KMS-11 (cell line): Measurements from ENCODE around the gene GPC1.

Experiments
- H2AFZ ChIP-seq: fragments of 200-600 bp; sonication (generic); 2 replicates; pipeline ENCODE4 v1.6.1; 2016; ENCODE audit warnings: antibody characterized with exemption, mixed run types, low read depth
- H3K27ac ChIP-seq: fragments of 200-600 bp; sonication (generic); 2 replicates; pipeline ENCODE4 v1.6.1; 2016; ENCODE audit warnings: mild to moderate bottlenecking, mixed run types
- H3K27me3 ChIP-seq: fragments of 200-600 bp; sonication (generic); 2 replicates; pipeline ENCODE4 v1.6.1; 2017; ENCODE audit warnings: mild to moderate bottlenecking, low read depth, mixed run types, moderate library complexity; ENCODE audit not compliant: insufficient read depth
- H3K36me3 ChIP-seq: fragments of 200-600 bp; sonication (generic); 2 replicates; pipeline ENCODE4 v1.6.1; 2017; ENCODE audit warnings: mild to moderate bottlenecking, mixed run types; ENCODE audit not compliant: insufficient read depth
- H3K4me1 ChIP-seq: fragments of 200-600 bp; sonication (generic); 2 replicates; pipeline ENCODE4 v1.6.1; 2016; ENCODE audit warnings: mild to moderate bottlenecking, low read depth, mixed run types; ENCODE audit not compliant: poor library complexity, severe bottlenecking
- H3K4me2 ChIP-seq: fragments of 200-600 bp; sonication (generic); 2 replicates; pipeline ENCODE4 v1.7.0; 2016; ENCODE audit warnings: mild to moderate bottlenecking, mixed run types
- H3K4me3 ChIP-seq: fragments of 200-600 bp; sonication (generic); IDR thresholded peaks from 2 replicates; pipeline ENCODE4 v1.6.1; 2017; ENCODE audit warnings: low read depth, low read length, mixed read lengths; ENCODE audit not compliant: insufficient read depth
- H3K79me2 ChIP-seq: fragments of 200-600 bp; sonication (generic); 2 replicates; pipeline ENCODE4 v1.6.1; 2016; ENCODE audit warnings: low read depth, mixed run types; ENCODE audit not compliant: insufficient read depth
- H3K9ac ChIP-seq: fragments of 200-600 bp; sonication (generic); 2 replicates; pipeline ENCODE4 v1.6.1; 2016; ENCODE audit warnings: mild to moderate bottlenecking, mixed run types
- H4K20me1 ChIP-seq: fragments of 200-600 bp; sonication (generic); 2 replicates; pipeline ENCODE4 v1.6.1; 2016; ENCODE audit warnings: mild to moderate bottlenecking, mixed run types; ENCODE audit not compliant: insufficient read depth
- TF ChIP-seq, protein P1 (sequence below): fragments of 200-600 bp; sonication (generic); conservative IDR thresholded peaks from 2 replicates; pipeline ENCODE4 v1.6.1; 2017; ENCODE audit warnings: low read depth, mild to moderate bottlenecking, antibody characterized with exemption, low read length, moderate library complexity, mixed read lengths

Gene GPC1

DNA sequence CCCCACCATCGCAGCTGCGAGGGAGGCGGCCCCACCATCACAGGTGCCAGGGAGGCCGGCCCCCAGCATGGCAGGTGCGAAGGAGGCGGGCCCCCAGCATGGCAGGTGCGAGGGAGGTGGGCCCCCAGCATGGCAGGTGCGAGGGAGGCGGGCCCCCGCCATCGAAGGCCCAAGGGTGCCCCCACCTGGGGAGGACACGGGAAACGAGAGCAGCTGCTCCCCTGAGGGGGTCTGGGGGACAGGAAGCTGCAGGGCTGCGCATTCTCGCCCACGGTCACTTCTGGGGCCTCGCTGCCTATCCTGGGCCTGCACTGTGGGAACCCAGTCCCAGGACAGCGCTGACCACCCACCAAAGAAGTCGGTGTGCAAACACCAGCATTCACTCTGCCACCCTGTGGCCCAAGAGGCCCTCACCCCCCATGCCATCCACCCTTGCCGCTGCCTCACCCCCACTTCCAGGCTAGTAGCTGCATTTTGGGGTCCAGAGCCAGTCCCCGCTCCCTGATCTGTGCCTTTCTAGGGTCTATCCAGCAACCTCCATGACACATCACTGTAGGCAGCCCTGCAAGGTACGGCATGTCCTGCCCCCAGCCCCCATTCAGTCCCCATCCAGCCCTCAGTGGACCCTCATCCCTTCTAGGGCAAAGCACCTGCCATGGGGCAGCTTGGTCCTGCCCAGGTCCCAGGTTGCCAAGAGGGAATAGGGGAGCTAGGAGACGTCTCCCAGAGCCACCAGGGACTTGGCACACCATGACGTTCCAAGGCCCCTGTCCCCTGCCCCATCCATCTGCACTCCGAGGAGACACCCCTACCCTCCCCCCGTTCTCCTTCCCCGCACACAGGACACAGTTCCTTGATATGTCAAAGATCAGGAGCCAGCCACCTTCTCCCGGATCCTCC is 24.0 kb upstream of the GPC1 start:
- Histone ChIP-seq H3K4me2 (no peak overlapping the region), H3K27me3 (peaks cover 33% of the 10 kb centered on the region; the same call in 1 of the 2 replicates), H3K4me3 (no peak overlapping the region), H3K79me2 (no peaks in the 10 kb centered on the region), H3K9ac (no peak overlapping the region), H3K27ac (no peak overlapping the region), H3K36me3 (no peaks in the 10 kb centered on the region), H4K20me1 (no peaks in the 10 kb centered on the region), H2AFZ (no peak overlapping the region), H3K4me1 (no peaks in the 10 kb centered on the region)
- TF ChIP-seq, protein P1, sequence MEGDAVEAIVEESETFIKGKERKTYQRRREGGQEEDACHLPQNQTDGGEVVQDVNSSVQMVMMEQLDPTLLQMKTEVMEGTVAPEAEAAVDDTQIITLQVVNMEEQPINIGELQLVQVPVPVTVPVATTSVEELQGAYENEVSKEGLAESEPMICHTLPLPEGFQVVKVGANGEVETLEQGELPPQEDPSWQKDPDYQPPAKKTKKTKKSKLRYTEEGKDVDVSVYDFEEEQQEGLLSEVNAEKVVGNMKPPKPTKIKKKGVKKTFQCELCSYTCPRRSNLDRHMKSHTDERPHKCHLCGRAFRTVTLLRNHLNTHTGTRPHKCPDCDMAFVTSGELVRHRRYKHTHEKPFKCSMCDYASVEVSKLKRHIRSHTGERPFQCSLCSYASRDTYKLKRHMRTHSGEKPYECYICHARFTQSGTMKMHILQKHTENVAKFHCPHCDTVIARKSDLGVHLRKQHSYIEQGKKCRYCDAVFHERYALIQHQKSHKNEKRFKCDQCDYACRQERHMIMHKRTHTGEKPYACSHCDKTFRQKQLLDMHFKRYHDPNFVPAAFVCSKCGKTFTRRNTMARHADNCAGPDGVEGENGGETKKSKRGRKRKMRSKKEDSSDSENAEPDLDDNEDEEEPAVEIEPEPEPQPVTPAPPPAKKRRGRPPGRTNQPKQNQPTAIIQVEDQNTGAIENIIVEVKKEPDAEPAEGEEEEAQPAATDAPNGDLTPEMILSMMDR, result no peak

GRCh38 chr2:240412211-240412861 is 23.1 kb upstream of the GPC1 start:
- TF ChIP-seq, protein P1, result no peak
- no peak overlapping the region for H3K4me3 ChIP-seq
- H3K27me3 ChIP-seq, result peaks cover 27% of the 10 kb centered on the region; the same call in 1 of the 2 replicates
- H3K27ac ChIP-seq, result no peak overlapping the region
- H3K79me2 ChIP-seq, result no peaks in the 10 kb centered on the region
- H3K36me3 ChIP-seq, result no peaks in the 10 kb centered on the region
- no peaks in the 10 kb centered on the region for H4K20me1 ChIP-seq
- H3K9ac ChIP-seq, result no peak overlapping the region
- H2AFZ ChIP-seq, result no peak overlapping the region
- no peaks in the 10 kb centered on the region for H3K4me1 ChIP-seq
- no peak overlapping the region for H3K4me2 ChIP-seq

- Histone ChIP-seq H4K20me1 (no peaks in the 10 kb centered on the region), H3K9ac (no peak overlapping the region), H2AFZ (no peak overlapping the region), H3K4me3 (no peak overlapping the region), H3K4me1 (no peaks in the 10 kb centered on the region), H3K79me2 (no peaks in the 10 kb centered on the region), H3K27ac (no peak overlapping the region), H3K4me2 (no peak overlapping the region), H3K36me3 (no peaks in the 10 kb centered on the region), H3K27me3 (peaks cover 20% of the 10 kb centered on the region; the same call in 1 of the 2 replicates)
- TF ChIP-seq, protein P1, result no peak
These were observed 22.3 kb upstream of the GPC1 start for GRCh38 chr2:240412975-240413812.

GRCh38 chr2:240413813-240414429 is 21.5 kb upstream of the GPC1 start:
- TF ChIP-seq, protein P1, result no peak
- Histone ChIP-seq H3K4me3 (no peak overlapping the region), H3K27ac (no peak overlapping the region), H2AFZ (no peak overlapping the region), H3K79me2 (no peaks in the 10 kb centered on the region), H3K4me1 (no peaks in the 10 kb centered on the region), H3K36me3 (no peaks in the 10 kb centered on the region), H4K20me1 (no peaks in the 10 kb centered on the region), H3K4me2 (no peak overlapping the region), H3K9ac (no peak overlapping the region), H3K27me3 (peaks cover 15% of the 10 kb centered on the region; the same call in 1 of the 2 replicates)
